ENCODE data around the gene APC2.
"Not testable (repeated sequence)": the region's sequence is repeated elsewhere in the genome, so short reads cannot be mapped to it uniquely, and the experiment has no call there.

Gene APC2

DNA sequence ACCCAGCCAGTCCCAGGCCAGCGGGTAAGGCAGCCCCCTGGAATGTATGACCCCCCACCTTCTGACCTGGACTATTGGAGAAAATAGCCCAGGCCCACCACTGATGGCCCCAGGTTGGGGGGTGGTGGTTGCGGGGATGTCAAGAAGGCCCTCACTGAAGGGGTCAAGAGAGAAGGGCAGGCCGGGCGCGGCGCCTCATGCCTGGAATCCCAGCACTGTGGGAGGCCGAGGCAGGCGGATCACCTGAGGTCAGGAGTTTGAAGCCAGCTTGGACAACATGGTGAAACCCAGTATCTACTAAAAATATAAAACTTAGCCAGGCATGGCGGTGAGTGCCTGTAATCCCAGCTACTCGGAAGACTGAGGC lies 64.4 kb downstream of the APC2 start:
- peak overlapping the region in 1 of 3 experiments; percentile 17 for H3K4me3 Mint-ChIP-seq
- no peak overlapping the region for H3K27ac Mint-ChIP-seq
- peaks cover 3% of the 10 kb centered on the region for H3K9me3 Mint-ChIP-seq
- no peak for TF ChIP-seq CTCF (IDR thresholded peaks at IDR 0.05; ENCODE audit: unreplicated experiment in 3 of 3)
- H3K27me3 Mint-ChIP-seq (ENCODE audit: low read depth): peaks cover 42% of the 10 kb centered on the region
- no peaks in the 10 kb centered on the region for H3K36me3 Mint-ChIP-seq (ENCODE audit: low read depth)
- peaks cover 19% of the 10 kb centered on the region for H3K4me1 Mint-ChIP-seq

GRCh38 chr19:1514986-1515721 lies 65.2 kb downstream of the APC2 start:
- TF ChIP-seq CTCF (IDR thresholded peaks at IDR 0.05; ENCODE audit: unreplicated experiment in 3 of 3): no peak
- Mint-ChIP-seq H3K9me3 (peaks cover 3% of the 10 kb centered on the region), H3K27me3 (ENCODE audit: low read depth) (peaks cover 42% of the 10 kb centered on the region), H3K4me1 (peaks cover 10% of the 10 kb centered on the region), H3K27ac (no peak overlapping the region), H3K36me3 (ENCODE audit: low read depth) (no peaks in the 10 kb centered on the region), H3K4me3 (peak overlapping the region in 1 of 3 experiments; percentile 52)

GRCh38 chr19:1516395-1516753 lies 66.5 kb downstream of the APC2 start:
- Mint-ChIP-seq H3K4me3 (peak overlapping the region in 1 of 3 experiments; percentile 57), H3K27ac (no peak overlapping the region)

GRCh38 chr19:1518471-1518870 lies 68.5 kb downstream of the APC2 start:
- peaks cover 4% of the 10 kb centered on the region for H3K4me1 Mint-ChIP-seq
- no peak for TF ChIP-seq CTCF (IDR thresholded peaks at IDR 0.05; ENCODE audit: unreplicated experiment in 3 of 3)
- H3K4me3 Mint-ChIP-seq: no peak overlapping the region
- H3K9me3 Mint-ChIP-seq: peaks cover 3% of the 10 kb centered on the region
- H3K27ac Mint-ChIP-seq: no peak overlapping the region
- H3K27me3 Mint-ChIP-seq (ENCODE audit: low read depth): peaks cover 45% of the 10 kb centered on the region
- H3K36me3 Mint-ChIP-seq (ENCODE audit: low read depth): no peaks in the 10 kb centered on the region

More at GRCh38 chr19:1516395-1516753, 66.5 kb downstream of the APC2 start:
- peaks cover 3% of the 10 kb centered on the region for H3K9me3 Mint-ChIP-seq
- no peaks in the 10 kb centered on the region for H3K4me1 Mint-ChIP-seq
- TF ChIP-seq CTCF (IDR thresholded peaks at IDR 0.05; ENCODE audit: unreplicated experiment in 3 of 3): no peak
- H3K36me3 Mint-ChIP-seq (ENCODE audit: low read depth): no peaks in the 10 kb centered on the region
- H3K27me3 Mint-ChIP-seq (ENCODE audit: low read depth): peaks cover 34% of the 10 kb centered on the region

- H3K4me1 Mint-ChIP-seq; H3K36me3 Mint-ChIP-seq (ENCODE audit: low read depth); H3K9me3 Mint-ChIP-seq; H3K27ac Mint-ChIP-seq; H3K4me3 Mint-ChIP-seq: not testable (repeated sequence)
- peaks cover 46% of the 10 kb centered on the region for H3K27me3 Mint-ChIP-seq (ENCODE audit: low read depth)
These were observed 69.9 kb downstream of the APC2 start for GRCh38 chr19:1519802-1520201.

- Mint-ChIP-seq H3K27me3 (ENCODE audit: low read depth) (peaks cover 48% of the 10 kb centered on the region), H3K36me3 (ENCODE audit: low read depth) (no peaks in the 10 kb centered on the region), H3K9me3 (peaks cover 3% of the 10 kb centered on the region), H3K4me3 (no peak overlapping the region), H3K27ac (no peak overlapping the region), H3K4me1 (peaks cover 12% of the 10 kb centered on the region)
- TF ChIP-seq CTCF (IDR thresholded peaks at IDR 0.05; ENCODE audit: unreplicated experiment in 3 of 3): no peak
These were observed 70.4 kb downstream of the APC2 start for GRCh38 chr19:1520203-1520780.

Measured in nephron (organoid).